Mononuclear cell (primary cell): ENCODE results near the gene TMEM135. TPM values are rescaled to one million over a fixed set of nuclear protein-coding genes. Genes with fewer than 3 reads are reported as not detected.
"Not testable (repeated sequence)": the region's sequence is repeated elsewhere in the genome, so short reads cannot be mapped to it uniquely, and the experiment has no call there.

Experiments used
- H3K27me3 ChIP-seq: 2 replicates; pipeline ENCODE4 v1.6.0; 2011; ENCODE audit warnings: low read length, control low read depth; ENCODE audit not compliant: insufficient read depth
- H3K4me1 ChIP-seq: 2 replicates; pipeline ENCODE4 v1.5.1; 2011; ENCODE audit warnings: mild to moderate bottlenecking, low read length, control low read depth; ENCODE audit not compliant: insufficient read depth
- H3K4me3 ChIP-seq: 2 replicates; pipeline ENCODE4 v1.5.1; 2011; ENCODE audit warnings: mild to moderate bottlenecking, low read length, moderate library complexity
- H3K9me3 ChIP-seq: 2 replicates; pipeline ENCODE4 v1.5.1; 2011; ENCODE audit warnings: low read depth, mild to moderate bottlenecking, control low read depth, low read length
- total RNA-seq: library from RNA; depleted of rRNA; stranded (reverse); fragments of >200 nt; gene quantifications from one replicate; pipeline ENCODE4 v1.2.3, GENCODE V29; 2012

TMEM135 gene
- total RNA-seq, result 10.6 TPM

- Histone ChIP-seq H3K9me3 (no peaks in the 10 kb centered on the region), H3K4me3 (peak within 1 kb of the TSS; percentile 77), H3K27me3 (no peaks in the 10 kb centered on the region), H3K4me1 (peaks cover 22% of the 10 kb centered on the region)
Measured at GRCh38 chr11:87037450-87038234, at the start of gene TMEM135. TMEM135 (plus strand) TSS chr11:87037934; CDS start chr11:87038046, 112 bp downstream.

DNA sequence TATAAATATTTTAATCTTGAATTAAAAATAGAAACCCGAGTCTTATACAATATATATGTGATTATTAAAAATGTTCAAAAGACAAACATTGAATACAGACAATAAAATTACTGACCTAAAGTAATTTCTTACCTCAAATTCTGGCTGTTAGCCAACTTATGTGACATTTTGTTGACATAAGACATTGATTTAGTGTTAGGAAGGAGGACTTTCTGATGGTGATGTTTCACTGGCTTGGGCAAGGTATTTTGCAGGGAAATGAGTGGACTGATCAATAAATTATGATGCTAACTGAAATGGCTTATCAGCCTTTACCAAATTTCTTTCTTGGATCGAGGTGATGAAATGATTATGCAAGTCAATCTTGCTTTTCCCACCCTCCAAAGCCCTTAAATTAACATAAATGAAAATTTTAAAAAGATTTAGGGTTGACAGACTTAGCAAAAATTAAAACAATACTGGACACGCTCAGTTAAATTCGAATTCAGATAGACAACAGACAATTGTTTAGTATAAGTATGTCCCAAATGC is 49.3 kb upstream of the TMEM135 start:
- no peaks in the 10 kb centered on the region for H3K9me3 ChIP-seq
- H3K4me1 ChIP-seq, result no peaks in the 10 kb centered on the region
- H3K4me3 ChIP-seq, result no peak overlapping the region
- no peaks in the 10 kb centered on the region for H3K27me3 ChIP-seq

DNA sequence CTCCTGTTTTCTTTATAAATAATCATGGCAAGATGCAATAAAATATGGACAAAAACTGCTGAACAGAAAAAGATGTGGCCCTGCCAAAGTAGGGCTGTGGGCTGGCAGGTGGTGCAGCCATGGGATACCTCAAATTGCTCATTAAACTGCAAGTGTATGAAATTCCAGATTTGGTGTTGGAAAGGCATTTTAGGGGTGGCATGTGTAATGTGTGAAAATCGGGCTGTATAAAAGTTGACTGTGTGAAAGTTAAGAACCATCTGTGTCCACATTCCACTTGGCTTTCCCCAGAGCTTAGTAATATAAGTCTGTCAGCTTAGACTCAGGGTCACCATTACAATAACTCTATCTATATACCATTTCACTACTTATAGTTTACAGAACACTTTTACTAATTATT is 47.7 kb upstream of the TMEM135 start:
- H3K4me3 ChIP-seq, result no peak overlapping the region
- no peaks in the 10 kb centered on the region for H3K9me3 ChIP-seq
- no peaks in the 10 kb centered on the region for H3K27me3 ChIP-seq
- H3K4me1 ChIP-seq, result no peaks in the 10 kb centered on the region

DNA sequence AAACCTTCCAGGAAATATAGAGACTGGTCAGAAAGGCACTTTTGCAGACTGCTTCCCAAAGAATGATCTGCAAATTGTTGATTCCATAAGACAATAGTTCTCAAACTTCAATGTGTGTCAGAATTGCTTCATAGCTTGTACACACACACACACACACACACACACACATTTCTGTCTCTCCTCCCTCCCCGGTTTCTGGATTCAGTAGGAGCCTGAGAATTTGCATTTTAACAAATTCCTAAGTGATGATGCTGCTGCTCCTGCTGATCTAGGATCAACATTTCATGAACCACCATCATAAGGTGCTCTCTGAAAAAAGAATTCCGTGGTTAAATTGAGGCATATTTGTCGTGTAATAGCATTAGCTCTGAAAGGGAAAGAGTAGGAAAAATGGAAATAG is 47.2 kb upstream of the TMEM135 start:
- no peaks in the 10 kb centered on the region for H3K27me3 ChIP-seq
- H3K4me3 ChIP-seq, result no peak overlapping the region
- H3K4me1 ChIP-seq, result no peaks in the 10 kb centered on the region
- H3K9me3 ChIP-seq, result no peaks in the 10 kb centered on the region

DNA sequence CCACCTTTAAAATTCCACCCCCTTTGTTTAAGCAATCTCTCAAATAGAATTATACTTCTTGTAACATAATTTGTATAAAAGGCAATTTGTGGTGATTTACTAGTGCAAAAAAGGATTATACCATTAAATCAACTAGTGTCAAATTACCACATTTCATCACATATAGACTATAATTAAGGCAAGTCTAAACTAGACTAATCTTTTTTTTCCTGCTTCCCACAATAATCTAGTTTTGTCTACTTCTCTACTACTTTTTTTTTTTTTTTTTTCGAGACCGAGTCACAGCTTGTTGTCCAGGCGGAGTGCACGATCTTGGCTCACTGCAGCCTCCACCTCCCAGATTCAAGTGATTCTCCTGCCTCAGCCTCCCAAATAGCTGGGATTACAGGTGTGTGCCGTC is 46.4 kb upstream of the TMEM135 start:
- H3K27me3 ChIP-seq, result no peaks in the 10 kb centered on the region
- no peaks in the 10 kb centered on the region for H3K9me3 ChIP-seq
- no peaks in the 10 kb centered on the region for H3K4me1 ChIP-seq
- H3K4me3 ChIP-seq, result no peak overlapping the region

- H3K4me3 ChIP-seq, H3K27me3 ChIP-seq, H3K9me3 ChIP-seq, H3K4me1 ChIP-seq: not testable (repeated sequence)
Measured at GRCh38 chr11:86992340-86992739, 45.4 kb upstream of the TMEM135 start.

DNA sequence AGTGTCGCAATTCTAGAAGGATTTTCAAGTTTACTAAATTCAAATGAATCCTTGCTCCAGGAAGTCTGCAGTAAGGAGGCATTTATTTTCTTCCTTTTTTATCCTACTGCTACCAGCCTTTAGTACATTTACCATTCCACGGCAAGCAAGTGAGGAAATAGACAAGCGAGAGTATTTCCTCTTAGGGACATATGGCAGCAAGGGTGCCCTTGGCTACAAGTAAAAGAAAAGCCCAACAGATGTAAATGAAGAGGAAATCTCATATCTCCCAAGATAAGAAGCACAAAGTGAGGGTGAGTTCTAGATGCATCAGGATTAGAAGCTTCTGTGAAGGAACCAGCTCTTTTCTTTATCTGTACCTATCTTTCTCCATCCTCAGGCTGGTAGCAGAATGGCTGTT is 44.7 kb upstream of the TMEM135 start:
- Histone ChIP-seq H3K9me3 (no peaks in the 10 kb centered on the region), H3K4me3 (no peak overlapping the region), H3K27me3 (no peaks in the 10 kb centered on the region), H3K4me1 (no peaks in the 10 kb centered on the region)

- H3K4me1 ChIP-seq, result no peaks in the 10 kb centered on the region
Measured at GRCh38 chr11:86996953-86997570, 40.7 kb upstream of the TMEM135 start.

DNA sequence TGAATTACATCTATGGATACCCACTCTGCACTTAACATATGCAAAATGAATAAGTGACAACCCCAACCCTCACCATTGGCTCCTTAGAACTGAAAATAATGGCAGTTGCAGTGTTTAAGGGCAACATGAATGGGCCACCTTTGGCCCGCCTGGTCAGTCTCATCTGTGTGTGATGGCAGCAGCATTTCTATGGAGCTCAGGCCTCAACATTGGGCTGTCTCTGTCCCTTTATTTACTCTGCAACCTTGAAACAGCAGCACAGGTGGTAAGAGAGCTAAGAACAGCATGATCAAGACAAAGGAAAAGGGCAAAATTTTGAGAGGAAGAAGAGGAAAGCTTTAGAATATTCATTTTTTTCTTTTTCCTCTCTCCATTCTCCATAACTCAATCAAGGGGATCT is 38.3 kb upstream of the TMEM135 start:
- Histone ChIP-seq H3K9me3 (no peaks in the 10 kb centered on the region), H3K4me3 (no peak overlapping the region), H3K4me1 (no peaks in the 10 kb centered on the region), H3K27me3 (no peaks in the 10 kb centered on the region)

More at GRCh38 chr11:86996953-86997570, 40.7 kb upstream of the TMEM135 start:
- H3K27me3 ChIP-seq, result no peaks in the 10 kb centered on the region
- H3K9me3 ChIP-seq, result no peaks in the 10 kb centered on the region
- H3K4me3 ChIP-seq, result no peak overlapping the region

DNA sequence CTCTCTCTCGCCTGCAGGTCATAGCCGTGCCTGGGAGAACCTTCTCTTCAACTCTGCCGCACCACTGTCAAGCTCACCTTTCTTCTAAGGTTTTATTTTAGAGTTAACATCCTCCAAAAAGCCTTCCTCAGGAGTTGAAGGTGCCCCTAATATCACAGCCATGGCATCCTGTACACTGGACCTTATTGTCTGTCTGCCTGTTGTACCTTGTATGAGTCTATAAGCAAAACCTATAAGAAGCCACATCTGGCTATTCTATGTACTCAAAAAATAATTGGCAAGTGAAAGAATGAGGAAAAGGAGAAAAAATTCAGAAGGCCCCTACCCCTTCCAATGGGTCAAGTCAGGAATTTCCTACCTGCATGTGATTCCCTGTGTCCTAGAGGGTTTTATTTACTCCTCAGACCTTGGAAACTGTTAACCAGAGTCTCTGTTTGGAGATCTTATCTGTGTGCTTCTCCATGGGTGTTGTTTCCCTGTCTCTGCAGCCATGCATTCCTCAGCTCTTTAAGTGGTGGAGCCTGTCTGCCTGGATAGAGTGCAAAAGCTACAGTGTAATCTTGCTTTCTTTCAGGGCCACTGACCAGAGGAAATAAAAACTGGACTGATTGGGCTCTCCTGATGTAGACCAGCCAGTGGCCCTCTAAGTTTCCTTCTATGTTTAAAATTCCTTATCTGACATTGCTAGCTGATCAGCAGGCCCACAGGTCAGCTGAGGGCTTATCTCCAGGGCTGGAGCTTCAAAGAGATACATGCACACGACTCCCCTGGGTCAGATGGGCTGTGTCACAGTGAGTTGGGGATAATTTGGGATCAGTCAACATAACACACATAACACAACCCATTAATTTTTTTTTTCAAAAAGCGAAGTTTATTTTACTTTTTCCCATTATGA is 37.6 kb upstream of the TMEM135 start:
- Histone ChIP-seq H3K9me3 (no peaks in the 10 kb centered on the region), H3K4me3 (no peak overlapping the region), H3K4me1 (no peaks in the 10 kb centered on the region), H3K27me3 (no peaks in the 10 kb centered on the region)

- no peaks in the 10 kb centered on the region for H3K4me1 ChIP-seq
- no peaks in the 10 kb centered on the region for H3K27me3 ChIP-seq
- no peak overlapping the region for H3K4me3 ChIP-seq
- no peaks in the 10 kb centered on the region for H3K9me3 ChIP-seq
Measured at GRCh38 chr11:87002918-87003317, 34.8 kb upstream of the TMEM135 start.

DNA sequence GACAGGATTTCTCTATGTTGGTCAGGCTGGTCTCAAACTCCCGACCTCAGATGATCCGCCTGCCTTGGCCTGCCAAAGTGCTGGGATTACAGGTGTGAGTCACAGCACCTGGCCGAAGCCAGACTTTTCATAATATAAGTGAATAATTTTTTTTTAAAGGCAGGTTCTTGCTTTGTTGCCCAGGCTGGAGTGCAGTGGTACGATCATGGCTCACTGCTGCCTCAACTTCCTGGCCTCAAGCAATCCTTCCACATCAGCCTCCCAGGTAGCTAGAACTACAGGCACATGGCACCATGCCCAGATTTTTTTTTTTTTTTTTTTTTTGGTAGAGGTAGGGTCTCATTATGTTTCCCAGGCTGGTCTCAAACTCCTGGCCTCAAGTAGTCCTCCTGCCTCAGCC is 33.5 kb upstream of the TMEM135 start:
- not testable (repeated sequence) for H3K27me3 ChIP-seq, H3K9me3 ChIP-seq, H3K4me1 ChIP-seq, H3K4me3 ChIP-seq

DNA sequence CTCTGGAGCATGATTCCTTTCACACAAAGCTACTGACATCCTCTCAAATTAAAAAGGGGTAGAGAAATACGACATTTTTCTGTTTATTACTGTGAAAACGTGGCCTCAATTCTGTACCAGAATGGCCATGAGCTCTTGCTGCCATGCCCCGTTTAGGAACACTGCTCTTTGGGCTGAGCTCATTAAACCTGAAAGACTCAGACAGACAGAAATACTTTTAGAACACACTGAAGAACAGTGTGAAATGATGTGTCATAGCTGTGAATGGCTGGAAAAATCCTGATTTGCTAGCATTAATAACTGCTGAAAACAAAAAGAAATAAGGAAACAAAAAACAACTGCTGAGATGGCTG is 32.2 kb upstream of the TMEM135 start:
- H3K27me3 ChIP-seq, result no peaks in the 10 kb centered on the region
- no peaks in the 10 kb centered on the region for H3K9me3 ChIP-seq
- H3K4me3 ChIP-seq, result no peak overlapping the region
- H3K4me1 ChIP-seq, result no peaks in the 10 kb centered on the region

- no peaks in the 10 kb centered on the region for H3K9me3 ChIP-seq
- H3K27me3 ChIP-seq, result no peaks in the 10 kb centered on the region
- no peaks in the 10 kb centered on the region for H3K4me1 ChIP-seq
- H3K4me3 ChIP-seq, result no peak overlapping the region
Measured at GRCh38 chr11:87006035-87006434, 31.7 kb upstream of the TMEM135 start.

- H3K4me3 ChIP-seq, result no peak overlapping the region
- H3K27me3 ChIP-seq, result no peaks in the 10 kb centered on the region
- no peaks in the 10 kb centered on the region for H3K9me3 ChIP-seq
- H3K4me1 ChIP-seq, result no peaks in the 10 kb centered on the region
Measured at GRCh38 chr11:87007963-87008362, 29.8 kb upstream of the TMEM135 start.
